ENCODE results near the gene ZC3H7B.
"Not testable (repeated sequence)": the region's sequence is repeated elsewhere in the genome, so short reads cannot be mapped to it uniquely, and the experiment has no call there.

ZC3H7B gene

DNA sequence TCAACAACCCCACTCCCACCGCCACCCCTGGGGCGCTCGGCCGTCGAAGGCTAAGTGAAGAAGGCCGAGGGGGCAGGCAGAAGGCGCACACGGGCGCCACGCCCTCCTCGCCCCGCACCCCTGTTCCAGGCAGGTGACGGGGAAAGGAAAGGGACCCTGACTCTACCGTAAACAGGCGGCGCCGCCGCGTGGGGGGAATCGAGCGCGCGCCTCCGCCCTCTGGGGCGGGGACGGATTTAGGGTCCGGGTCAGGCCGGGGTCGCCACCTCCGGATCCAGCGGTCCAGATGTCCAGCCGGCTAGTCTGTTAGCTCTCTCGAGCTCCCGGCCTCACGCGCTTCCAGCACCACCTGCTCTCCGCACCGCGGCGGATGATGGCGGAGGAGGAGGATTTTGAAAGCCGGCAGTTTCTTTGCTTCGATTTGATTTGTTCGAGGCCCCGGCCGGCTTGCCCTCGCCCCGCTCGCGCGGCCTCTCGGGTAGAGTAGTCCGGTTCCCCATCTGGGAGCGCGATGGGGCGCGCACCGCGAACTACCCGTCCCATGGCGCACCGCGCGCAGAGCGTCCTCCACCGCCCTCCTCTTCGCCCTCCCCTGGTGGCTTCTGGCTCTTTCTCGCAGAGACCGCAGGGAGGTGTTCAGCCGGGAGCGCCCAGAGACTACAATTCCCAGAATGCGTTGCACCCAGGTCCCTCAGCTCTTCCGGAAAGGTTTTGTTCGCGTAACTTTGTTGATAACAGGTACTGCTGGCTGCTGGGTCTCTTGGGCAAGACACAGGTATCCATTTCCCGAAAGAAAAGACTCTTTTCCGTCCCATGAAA, 15.3 kb upstream of the ZC3H7B start, which contains the start of gene RANGAP1:
Gene RANGAP1, minus strand, starts transcription at position 368 of the 819 bp plus-strand sequence. CDS start 5,143 bp downstream, outside the sequence.
- DNase-seq = peak; percentile 95

DNA sequence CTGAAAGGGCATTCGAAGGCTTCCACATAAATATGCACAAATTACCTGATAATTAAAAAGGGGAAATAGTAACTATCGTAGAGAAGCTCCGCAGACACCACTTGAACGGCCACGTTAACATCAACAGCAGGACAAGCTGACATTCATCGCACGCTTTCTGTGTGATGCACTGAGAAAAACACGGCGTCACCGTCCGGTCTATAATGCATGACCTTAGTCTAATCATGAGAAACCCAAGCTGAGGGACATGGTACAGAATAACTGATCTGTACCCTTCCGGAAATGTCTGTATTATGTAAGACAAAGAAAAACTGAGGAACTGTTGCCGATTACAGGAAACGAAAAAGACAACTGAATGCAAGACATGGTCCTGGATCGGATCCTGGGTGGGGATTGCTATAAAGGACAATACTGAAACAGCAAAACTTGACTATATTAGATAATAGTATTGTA, 14.7 kb upstream of the ZC3H7B start:
- peak; percentile 20 for DNase-seq

- no peak for DNase-seq
Observed at GRCh38 chr22:41288245-41288946, 12.9 kb upstream of the ZC3H7B start.

- DNase-seq = no peak
Observed at GRCh38 chr22:41289671-41290070, 11.7 kb upstream of the ZC3H7B start.

GRCh38 chr22:41290262-41291221, 10.8 kb upstream of the ZC3H7B start:
- DNase-seq = no peak

DNA sequence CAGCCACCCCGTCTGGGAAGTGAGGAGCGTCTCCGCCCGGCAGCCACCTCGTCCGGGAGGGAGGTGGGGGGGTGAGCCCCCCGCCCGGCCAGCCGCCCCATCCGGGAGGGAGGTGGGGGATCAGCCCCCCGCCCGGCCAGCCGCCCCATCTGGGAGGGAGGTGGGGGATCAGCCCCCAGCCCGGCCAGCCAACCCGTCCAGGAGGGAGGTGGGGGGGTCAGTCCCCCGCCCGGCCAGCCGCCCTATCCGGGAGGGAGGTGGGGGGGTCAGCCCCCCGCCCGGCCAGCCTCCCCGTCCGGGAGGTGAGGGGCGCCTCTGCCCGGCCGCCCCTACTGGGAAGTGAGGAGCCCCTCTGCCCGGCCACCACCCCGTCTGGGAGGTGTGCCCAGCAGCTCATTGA, 6.5 kb upstream of the ZC3H7B start:
- not testable (repeated sequence) for DNase-seq

DNA sequence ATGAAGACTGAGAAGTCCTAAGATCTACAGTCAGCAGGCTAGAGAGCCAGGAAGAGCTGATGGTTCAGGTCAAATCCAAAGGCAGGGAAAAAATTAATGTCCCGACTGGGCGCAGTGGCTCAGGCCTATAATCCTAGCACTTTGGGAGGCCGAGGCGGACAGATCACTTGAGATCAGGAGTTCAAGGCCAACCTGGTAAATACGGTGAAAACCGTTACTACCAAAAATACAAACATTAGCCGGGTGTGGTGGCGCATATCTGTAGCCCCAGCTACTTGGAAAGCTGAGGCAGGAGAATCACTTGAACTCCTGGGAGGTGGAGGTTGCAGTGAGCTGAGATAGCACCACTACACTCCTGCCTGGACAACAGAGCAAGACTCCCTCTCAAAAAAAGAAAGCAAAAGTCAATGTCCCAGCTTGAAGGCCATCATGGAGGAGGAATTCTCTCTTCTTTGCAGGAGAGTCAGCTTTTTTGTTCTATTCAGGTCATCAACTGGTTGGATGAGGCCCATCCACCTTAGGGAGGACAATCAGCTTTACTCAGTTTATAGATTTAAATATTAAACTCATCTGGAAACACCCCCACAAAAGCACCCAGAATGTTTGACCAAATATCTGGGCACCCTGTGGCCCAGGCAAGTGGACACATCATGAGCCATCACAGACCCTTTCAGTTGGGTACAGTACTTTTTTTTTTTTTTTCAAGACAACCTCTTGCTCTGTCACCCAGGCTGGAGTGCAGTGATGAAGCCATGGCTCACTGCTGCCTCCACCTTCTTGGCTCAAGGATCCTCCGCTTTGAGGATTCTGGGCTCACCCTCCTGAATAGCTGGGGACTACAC, 4.3 kb upstream of the ZC3H7B start:
- no peak for DNase-seq

DNA sequence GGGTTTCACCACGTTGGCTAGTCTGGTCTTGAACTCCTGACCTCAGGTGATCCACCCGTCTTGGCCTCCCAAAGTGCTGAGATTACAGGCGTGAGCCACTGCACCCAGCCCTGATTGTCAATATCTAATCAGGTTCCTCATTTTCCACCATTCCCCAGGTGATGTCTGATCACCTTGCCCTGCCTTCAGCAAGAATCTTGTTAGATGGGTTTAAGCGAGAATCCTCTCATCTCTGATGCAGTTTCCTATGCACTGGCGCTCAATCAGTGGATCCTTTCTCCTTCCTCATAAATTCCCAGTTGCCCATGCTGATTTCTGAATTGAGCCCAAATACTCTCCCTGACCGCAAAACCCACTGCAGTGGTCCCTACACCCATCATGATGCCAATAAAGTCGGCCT, 664 bp upstream of the ZC3H7B start:
- no peak for DNase-seq

DNA sequence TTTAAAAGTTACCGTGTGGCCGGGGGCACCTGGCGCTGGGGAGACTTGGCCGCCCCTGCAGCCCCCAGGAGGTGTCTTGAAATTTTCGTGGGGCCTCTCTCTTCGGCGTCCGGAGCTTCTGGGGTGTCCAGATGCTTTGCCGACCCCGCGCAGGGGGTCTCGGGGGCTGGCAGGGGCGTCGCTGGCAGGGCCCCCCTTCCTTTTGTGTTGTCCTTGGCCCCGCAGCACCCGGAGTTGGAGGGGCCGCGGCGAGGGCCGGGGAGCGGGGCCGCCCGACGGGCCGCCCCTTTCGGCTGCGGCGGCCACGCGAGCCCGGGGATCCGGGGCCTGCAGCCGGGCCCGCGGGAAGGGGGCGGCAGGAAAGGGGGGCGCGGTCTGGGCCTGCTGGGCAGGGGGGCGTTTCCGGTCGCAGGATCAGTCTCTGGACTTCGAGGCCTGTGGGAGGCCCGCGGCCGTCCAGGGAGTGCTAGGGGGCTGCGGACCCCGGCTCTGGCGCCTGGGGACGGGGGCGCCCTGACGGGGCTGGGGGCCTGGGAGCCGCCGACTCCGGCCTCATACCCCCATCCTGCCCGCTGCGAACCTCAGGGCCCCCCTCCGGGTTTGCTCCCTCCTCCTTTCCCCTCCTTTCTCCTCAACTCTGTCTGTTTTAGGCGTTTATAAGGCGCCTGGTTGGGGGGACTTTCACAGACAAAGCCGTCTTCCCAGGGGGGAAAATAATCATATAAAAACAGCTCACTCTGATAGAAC, 869 bp downstream of the ZC3H7B start:
- DNase-seq = peak; percentile 15

DNA sequence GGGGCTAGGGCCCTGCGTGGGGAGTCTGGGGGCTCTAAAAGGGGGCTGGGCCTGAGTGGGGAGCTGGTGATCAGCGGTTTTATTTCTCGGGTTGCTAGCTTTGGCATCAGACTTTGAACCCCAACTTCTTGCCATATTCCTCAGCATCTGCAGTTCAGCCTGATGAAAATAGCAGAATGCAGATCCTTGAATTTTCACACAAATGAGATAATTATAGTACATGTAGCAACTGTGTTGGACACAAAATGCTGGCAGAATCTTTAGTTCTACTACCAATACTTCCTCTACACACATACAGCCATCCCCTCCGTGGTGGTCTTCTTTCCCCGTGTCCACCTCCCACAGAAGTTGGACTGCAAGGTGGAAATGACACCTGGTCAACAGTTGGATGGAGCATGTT, 1.5 kb downstream of the ZC3H7B start:
- no peak for DNase-seq

- DNase-seq = no peak
Observed at GRCh38 chr22:41305646-41306045, 4.3 kb downstream of the ZC3H7B start.

GRCh38 chr22:41308054-41308453, 6.7 kb downstream of the ZC3H7B start:
- DNase-seq = no peak

GRCh38 chr22:41308544-41308947, 7.2 kb downstream of the ZC3H7B start:
- no peak for DNase-seq

DNA sequence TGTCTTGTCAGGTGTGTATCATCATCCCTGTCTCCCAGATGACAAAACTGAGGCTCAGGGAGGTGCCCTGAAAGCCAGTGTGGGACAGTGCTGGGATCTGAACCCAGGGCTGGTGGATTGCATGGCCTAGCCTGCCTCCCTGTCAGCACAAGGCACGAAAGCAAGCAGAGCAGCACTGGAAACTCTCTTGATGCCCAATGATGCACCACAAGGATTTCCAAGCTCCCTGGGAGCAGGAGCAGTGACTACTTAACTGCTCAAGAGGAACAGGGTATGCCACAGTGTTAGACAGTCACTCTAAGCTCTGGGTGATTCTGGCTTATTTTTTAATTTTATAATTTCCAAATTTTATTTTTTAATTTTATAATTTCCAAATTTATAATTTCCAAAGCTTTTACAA, 9.0 kb downstream of the ZC3H7B start:
- no peak for DNase-seq

- DNase-seq = no peak
Observed at GRCh38 chr22:41311487-41311886, 10.2 kb downstream of the ZC3H7B start.

DNA sequence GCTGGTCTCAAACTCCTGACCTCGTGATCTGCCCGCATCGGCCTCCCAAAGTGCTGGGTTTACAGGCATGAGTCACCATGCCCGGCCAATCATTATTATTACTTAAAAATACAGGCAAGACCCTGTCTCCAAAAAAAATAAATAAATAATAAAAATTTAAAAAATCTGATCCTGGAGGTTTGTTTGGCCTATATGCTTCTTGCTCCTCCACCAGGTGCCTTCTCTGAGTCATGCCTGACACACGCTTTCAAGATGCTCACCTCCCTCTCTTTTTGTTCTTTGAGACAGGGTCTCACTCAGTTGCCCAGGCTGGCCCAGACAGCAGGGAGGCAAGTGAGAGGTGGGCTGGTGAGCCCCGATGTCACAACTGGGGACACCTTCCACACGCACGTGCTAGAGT, 13.5 kb downstream of the ZC3H7B start:
- no peak for DNase-seq

- no peak for DNase-seq
Observed at GRCh38 chr22:41315586-41315985, 14.3 kb downstream of the ZC3H7B start.

DNA sequence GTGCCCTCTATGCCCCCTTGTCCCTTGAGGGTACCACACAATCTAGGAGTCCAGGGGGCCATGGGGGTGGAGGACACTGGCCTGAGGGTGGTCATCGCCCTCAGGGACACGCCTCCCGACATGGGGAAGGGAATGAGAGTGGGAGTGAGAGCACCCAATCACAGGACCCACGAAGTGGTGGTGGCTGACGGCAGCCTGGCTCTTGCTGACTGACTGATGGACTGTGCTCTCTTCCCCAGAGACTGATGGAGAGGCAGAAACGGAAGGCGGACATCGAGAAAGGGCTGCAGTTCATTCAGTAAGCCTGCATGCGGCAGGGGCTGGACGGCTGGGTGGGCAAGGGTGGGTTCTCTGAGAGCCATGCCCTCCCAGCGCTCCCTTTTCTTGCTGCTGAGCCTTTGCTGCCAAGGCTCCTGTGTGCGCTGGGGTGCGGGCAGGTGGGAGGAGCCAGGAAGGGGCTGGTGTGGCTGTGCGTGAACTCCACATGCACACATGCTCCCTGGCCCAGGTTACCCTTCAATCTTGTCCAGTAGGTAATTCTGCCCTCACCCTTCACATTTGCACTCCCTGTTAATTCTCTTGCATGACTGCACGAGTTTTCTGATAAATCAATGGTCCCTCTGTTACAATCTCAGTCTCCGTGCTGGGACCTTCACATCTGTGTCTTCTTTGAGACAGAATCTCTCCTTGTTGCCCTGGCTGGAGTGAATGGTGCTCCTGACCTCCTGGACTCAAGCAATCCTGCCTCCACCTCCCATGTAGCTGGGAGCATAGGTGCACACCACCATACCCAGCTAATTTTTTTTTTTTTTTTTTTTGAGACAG, 19.3 kb downstream of the ZC3H7B start:
- no peak for DNase-seq

DNA sequence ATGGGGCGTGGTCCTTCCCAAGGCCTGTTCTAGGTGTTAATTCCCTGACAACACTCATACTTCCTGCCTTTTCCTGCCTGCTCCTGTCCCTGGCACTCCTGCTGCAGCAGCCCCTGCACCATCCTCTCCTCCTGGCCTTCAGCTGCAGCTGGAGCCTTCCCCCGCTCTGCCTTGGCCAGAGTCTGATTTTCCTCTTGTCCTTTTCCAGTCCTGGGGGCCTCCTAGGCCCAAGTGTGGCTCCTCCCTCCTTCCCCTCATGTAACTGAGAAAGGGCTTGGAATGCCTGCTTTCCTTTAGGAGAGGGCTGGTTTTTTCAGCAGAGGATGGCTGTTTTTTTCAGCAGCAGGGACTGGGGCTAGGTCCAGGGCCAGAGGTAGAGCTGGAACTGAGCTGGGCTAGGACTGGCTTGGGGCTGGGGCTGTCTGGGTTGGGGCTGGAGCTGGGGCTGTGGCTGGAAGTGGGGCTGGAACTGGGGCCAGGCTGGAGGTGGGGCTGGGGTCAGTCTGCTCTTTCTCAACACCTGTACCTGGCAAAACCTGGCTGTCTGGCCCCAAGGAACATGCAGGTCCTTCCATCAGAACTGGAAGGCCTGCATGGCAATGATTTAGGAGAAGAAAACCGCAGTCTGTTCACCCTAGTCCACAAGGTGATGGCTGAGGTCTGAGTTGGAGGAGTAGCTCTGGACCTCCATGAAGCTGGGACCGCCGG, 23.6 kb downstream of the ZC3H7B start:
- no peak for DNase-seq

DNA sequence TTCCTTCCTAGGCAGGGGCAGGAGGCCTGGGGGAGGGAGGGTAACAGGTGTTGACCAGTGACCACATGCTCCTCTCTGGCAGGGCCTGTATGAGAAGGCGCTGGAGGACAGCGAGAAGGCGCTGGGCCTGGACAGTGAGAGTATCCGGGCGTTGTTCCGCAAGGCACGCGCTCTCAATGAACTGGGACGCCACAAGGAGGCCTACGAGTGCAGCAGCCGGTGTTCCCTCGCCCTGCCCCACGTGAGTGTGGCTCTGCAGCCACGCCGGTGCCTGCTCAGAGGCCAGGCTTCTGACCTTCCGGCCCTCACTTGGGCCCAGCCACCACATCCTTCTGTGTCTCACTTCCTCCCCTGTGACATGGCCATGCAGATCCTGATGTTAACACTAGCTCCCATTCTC, 25.8 kb downstream of the ZC3H7B start:
- DNase-seq = no peak

Measured in stimulated activated CD4-positive, alpha-beta T cell treated with anti-CD3 and anti-CD28 coated beads, Interleukin-12 subunit alpha, Interleukin-12 subunit beta, amount 100 ng/mL, for 4 hours (primary cell).